ENCODE results near the gene BBS4.
"Not testable (repeated sequence)": the region's sequence is repeated elsewhere in the genome, so short reads cannot be mapped to it uniquely, and the experiment has no call there.

The BBS4 gene

GRCh38 chr15:72685301-72685924 lies 594 bp upstream of the BBS4 start:
- Histone ChIP-seq H3K27me3 (replicated peaks; ENCODE audit: control insufficient read depth, insufficient read depth, low read length) (no peaks in the 10 kb centered on the region), H3K4me3 (replicated peaks; ENCODE audit: low read depth, low read length) (peak overlapping the region; percentile 67), H3K36me3 (ENCODE audit: control insufficient read depth, insufficient read depth, low read length) (no peaks in the 10 kb centered on the region)
- TF ChIP-seq, protein P1, sequence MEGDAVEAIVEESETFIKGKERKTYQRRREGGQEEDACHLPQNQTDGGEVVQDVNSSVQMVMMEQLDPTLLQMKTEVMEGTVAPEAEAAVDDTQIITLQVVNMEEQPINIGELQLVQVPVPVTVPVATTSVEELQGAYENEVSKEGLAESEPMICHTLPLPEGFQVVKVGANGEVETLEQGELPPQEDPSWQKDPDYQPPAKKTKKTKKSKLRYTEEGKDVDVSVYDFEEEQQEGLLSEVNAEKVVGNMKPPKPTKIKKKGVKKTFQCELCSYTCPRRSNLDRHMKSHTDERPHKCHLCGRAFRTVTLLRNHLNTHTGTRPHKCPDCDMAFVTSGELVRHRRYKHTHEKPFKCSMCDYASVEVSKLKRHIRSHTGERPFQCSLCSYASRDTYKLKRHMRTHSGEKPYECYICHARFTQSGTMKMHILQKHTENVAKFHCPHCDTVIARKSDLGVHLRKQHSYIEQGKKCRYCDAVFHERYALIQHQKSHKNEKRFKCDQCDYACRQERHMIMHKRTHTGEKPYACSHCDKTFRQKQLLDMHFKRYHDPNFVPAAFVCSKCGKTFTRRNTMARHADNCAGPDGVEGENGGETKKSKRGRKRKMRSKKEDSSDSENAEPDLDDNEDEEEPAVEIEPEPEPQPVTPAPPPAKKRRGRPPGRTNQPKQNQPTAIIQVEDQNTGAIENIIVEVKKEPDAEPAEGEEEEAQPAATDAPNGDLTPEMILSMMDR (IDR thresholded peaks at IDR 0.05; ENCODE audit: insufficient read depth, low read length, poor library complexity, severe bottlenecking): no peak
- no peak for DNase-seq (ENCODE audit: extremely low read depth, insufficient read length)

DNA sequence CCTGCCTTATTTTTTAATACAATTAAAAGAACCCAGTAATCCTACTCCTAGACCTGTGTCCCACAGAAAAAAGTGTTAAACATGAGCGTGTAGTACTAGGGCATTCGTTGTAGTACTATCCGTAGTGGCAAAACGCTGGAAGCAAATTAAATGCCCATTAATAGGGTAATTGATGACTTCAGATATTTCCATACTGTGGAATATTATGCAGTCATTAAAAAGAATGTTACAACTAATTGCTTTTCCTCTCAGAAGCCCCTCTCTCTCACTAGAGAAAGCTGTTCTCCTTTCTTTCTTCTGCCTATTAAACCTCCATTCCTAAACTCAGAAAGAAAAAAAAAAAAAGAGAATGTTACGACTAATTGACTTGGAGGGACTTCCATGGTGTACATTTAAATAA lies 2.7 kb downstream of the BBS4 start:
- DNase-seq (ENCODE audit: extremely low read depth, insufficient read length): no peak
- Histone ChIP-seq H3K4me3 (replicated peaks; ENCODE audit: low read depth, low read length) (no peak overlapping the region), H3K27me3 (replicated peaks; ENCODE audit: control insufficient read depth, insufficient read depth, low read length) (no peaks in the 10 kb centered on the region), H3K36me3 (ENCODE audit: control insufficient read depth, insufficient read depth, low read length) (no peaks in the 10 kb centered on the region)
- TF ChIP-seq, protein P1 (IDR thresholded peaks at IDR 0.05; ENCODE audit: insufficient read depth, low read length, poor library complexity, severe bottlenecking): no peak

DNA sequence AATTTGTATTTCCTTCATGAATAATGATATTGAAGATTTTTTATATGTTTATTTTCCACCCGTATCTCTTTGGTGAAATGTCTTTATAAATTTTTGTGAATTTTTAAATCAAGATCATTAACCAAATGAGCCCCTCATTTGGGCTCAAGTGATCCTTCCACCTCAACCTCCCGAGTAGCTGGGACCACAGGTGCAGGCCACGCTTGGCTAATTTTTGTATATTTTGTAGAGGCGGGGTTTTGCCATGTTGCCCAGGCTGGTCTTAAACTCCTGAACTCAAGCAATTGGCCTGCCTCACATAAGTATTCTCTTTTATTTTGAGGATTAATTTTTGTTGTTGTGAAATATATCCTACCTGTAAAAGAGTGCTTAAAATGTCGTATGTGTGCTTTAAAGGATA lies 4.9 kb downstream of the BBS4 start:
- Histone ChIP-seq H3K36me3 (ENCODE audit: control insufficient read depth, insufficient read depth, low read length) (no peaks in the 10 kb centered on the region), H3K4me3 (replicated peaks; ENCODE audit: low read depth, low read length) (no peak overlapping the region), H3K27me3 (replicated peaks; ENCODE audit: control insufficient read depth, insufficient read depth, low read length) (no peaks in the 10 kb centered on the region)
- DNase-seq (ENCODE audit: extremely low read depth, insufficient read length): no peak
- TF ChIP-seq, protein P1 (IDR thresholded peaks at IDR 0.05; ENCODE audit: insufficient read depth, low read length, poor library complexity, severe bottlenecking): no peak

DNA sequence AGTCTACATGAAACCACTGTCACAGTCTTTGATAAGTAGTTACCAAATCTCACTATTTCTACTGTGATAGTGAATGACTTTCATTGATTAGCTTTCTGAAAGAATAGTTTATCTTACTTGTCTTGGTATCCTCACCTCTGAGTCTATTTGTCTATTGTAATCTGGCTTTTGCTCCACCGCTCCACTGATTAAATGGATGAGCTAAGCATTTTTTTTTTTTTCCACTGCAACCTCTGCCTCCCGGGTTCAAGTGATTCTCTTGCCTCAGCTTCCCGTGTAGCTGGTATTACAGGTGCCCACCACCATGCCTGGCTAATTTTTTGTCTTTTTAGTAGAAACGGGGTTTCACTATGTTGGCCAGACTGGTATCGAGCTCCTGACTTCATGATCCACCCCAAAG lies 12.9 kb downstream of the BBS4 start:
- no peak for DNase-seq (ENCODE audit: extremely low read depth, insufficient read length)
- H3K27me3 ChIP-seq (replicated peaks; ENCODE audit: control insufficient read depth, insufficient read depth, low read length): no peaks in the 10 kb centered on the region
- TF ChIP-seq, protein P1 (IDR thresholded peaks at IDR 0.05; ENCODE audit: insufficient read depth, low read length, poor library complexity, severe bottlenecking): no peak
- H3K4me3 ChIP-seq (replicated peaks; ENCODE audit: low read depth, low read length): no peak overlapping the region
- H3K36me3 ChIP-seq (ENCODE audit: control insufficient read depth, insufficient read depth, low read length): no peaks in the 10 kb centered on the region

- Histone ChIP-seq H3K27me3 (replicated peaks; ENCODE audit: control insufficient read depth, insufficient read depth, low read length) (no peaks in the 10 kb centered on the region), H3K36me3 (ENCODE audit: control insufficient read depth, insufficient read depth, low read length) (no peaks in the 10 kb centered on the region), H3K4me3 (replicated peaks; ENCODE audit: low read depth, low read length) (no peak overlapping the region)
- TF ChIP-seq, protein P1 (IDR thresholded peaks at IDR 0.05; ENCODE audit: insufficient read depth, low read length, poor library complexity, severe bottlenecking): no peak
- DNase-seq (ENCODE audit: extremely low read depth, insufficient read length): no peak
Observed at GRCh38 chr15:72700076-72700475, 14.1 kb downstream of the BBS4 start.

DNA sequence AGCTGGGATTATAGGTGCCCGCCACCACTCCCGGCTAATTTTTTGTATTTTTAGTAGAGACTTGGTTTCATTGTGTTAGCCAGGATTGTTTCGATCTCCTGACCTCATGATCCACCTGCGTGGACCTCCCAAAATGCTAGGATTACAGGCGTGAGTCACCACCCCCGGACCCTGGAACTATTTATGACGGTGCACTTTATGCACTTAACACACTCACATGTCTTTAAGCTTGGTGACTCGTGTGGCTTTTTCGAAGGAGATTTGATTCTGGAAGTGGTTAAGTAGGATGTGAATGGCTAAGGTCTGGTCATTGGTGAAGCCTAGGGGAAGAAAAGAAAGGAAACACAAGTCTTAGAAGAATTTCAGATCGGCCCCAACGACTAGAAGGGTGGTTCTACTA lies 20.3 kb downstream of the BBS4 start:
- no peak for DNase-seq (ENCODE audit: extremely low read depth, insufficient read length)
- Histone ChIP-seq H3K36me3 (ENCODE audit: control insufficient read depth, insufficient read depth, low read length) (no peaks in the 10 kb centered on the region), H3K4me3 (replicated peaks; ENCODE audit: low read depth, low read length) (no peak overlapping the region), H3K27me3 (replicated peaks; ENCODE audit: control insufficient read depth, insufficient read depth, low read length) (no peaks in the 10 kb centered on the region)
- TF ChIP-seq, protein P1 (IDR thresholded peaks at IDR 0.05; ENCODE audit: insufficient read depth, low read length, poor library complexity, severe bottlenecking): no peak

DNA sequence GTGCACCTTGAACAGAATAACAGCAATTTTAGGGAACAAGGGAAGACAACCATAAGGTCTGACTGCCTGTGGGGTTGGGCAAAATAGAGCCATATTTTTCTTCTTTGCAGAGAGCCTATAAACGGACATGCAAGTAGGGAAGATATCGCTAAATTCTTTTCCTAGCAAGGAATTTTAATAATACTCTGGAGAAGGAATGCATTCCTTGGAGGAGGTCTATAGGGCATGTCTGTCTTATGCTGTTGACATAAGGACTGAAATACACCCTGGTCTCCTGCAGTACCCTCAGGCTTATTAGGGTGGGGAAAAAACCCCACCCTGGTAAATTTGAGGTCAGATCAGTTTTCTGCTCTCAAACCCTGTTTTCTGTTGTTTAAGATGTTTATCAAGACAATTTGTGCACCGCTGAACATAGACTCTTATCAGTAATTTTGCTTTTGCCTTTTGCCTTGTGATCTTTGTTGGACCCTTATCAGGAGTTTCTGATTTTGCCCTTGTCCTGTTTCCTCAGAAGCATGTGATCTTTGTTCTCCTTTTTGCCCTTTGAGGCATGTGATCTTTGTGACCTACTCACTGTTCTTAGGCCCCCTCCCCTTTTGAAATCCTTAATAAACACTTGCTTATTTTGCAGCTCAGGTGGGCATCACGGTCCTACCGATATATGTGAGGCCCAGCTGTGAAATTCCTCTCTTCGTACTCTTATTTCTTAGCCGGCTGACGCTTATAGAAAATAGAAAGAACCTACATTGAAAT lies 22.7 kb downstream of the BBS4 start:
- H3K36me3 ChIP-seq (ENCODE audit: control insufficient read depth, insufficient read depth, low read length); DNase-seq (ENCODE audit: extremely low read depth, insufficient read length); H3K27me3 ChIP-seq (replicated peaks; ENCODE audit: control insufficient read depth, insufficient read depth, low read length); H3K4me3 ChIP-seq (replicated peaks; ENCODE audit: low read depth, low read length): not testable (repeated sequence)

Measured in GM06990 (cell line).